GM12892 (cell line): Measurements from ENCODE around the gene GFRA1.

ENCODE experiments used
- POLR2AphosphoS5 ChIP-seq: IDR thresholded peaks from 2 replicates; pipeline ENCODE4 v1.6.1; 2011; ENCODE audit warnings: low read depth, low read length, control low read depth
- TAF1 ChIP-seq: IDR thresholded peaks from 2 replicates; pipeline ENCODE4 v1.6.1; 2011; ENCODE audit warnings: low read depth, mild to moderate bottlenecking, control low read depth, low read length, borderline replicate concordance

DNA sequence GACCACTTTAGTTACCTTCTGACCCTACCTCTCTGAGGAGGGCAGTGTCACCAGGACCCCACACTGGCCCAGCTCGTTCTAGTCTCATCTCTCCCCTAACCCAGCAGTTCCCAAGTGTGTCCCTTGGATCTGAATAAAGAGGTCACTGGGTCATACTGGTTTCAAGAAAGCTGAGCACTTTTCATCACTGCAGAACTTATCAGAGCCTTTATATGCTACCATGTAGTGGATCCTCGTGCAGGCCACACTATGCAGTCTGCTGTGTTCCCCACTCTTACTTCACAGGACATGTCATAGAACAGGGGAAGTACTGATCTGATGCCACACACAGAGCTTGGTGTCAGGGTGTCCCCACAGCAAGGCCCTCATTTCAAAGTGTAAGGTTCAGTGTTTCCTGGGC is 113.8 kb downstream of the GFRA1 start:
- TF ChIP-seq TAF1 (no peak), POLR2AphosphoS5 (no peak)
